K562 (cell line): ENCODE measurements around the gene GGA3. TPM values are rescaled to one million over a fixed set of nuclear protein-coding genes. Genes with fewer than 3 reads are reported as not detected.

Experiments
- ETV6 ChIP-seq, 3 experiments: fragments of 150-350 bp in 1 of 3; sonication (generic) in 1 of 3; formaldehyde crosslinking in 1 of 3; IDR thresholded peaks; 2 replicates each; pipeline versions ENCODE4 v1.6.1 to v1.8.0; 2014 to 2022; ENCODE audit warnings: borderline replicate concordance in 2 of 3, low read depth in 2 of 3, antibody characterized with exemption in 1 of 3, low read length in 1 of 3, mild to moderate bottlenecking in 1 of 3, missing genetic modification reagents in 1 of 3
- FOXP1 ChIP-seq: sonication (generic); formaldehyde crosslinking; IDR thresholded peaks from 2 replicates; pipeline ENCODE4 v1.8.0; 2022; ENCODE audit warnings: mild to moderate bottlenecking, missing genetic modification reagents
- GMEB1 ChIP-seq: fragments of 250-450 bp; sonication (Bioruptor Pico); IDR thresholded peaks from 2 replicates; pipeline ENCODE4 v1.4.0; 2020; ENCODE audit warnings: mild to moderate bottlenecking
- HDAC8 ChIP-seq: fragments of 450-650 bp; IDR thresholded peaks from 2 replicates; pipeline ENCODE4 v1.6.1; 2016; ENCODE audit warnings: mild to moderate bottlenecking, missing genetic modification characterization, moderate library complexity, missing compliant biosample characterization
- HMBOX1 ChIP-seq: sonication (generic); IDR thresholded peaks from 2 replicates; pipeline ENCODE4 v1.6.1; 2016
- PHB2 ChIP-seq: fragments of 450-650 bp; IDR thresholded peaks from 2 replicates; pipeline ENCODE4 v1.6.1; 2017; ENCODE audit warnings: low read depth
- RCOR1 ChIP-seq, 2 experiments: IDR thresholded peaks; 2 replicates each; pipeline ENCODE4 v1.6.1; 2012; ENCODE audit warnings: low read depth in 2 of 2, low read length in 2 of 2, borderline replicate concordance in 1 of 2, improper control_type of control experiment in 1 of 2
- ZNF347 ChIP-seq: fragments of 450-650 bp; formaldehyde crosslinking; IDR thresholded peaks from 2 replicates; pipeline ENCODE4 v1.4.0; 2020; ENCODE audit warnings: low read depth, mild to moderate bottlenecking, moderate library complexity
- polyA plus RNA-seq, 8 experiments: library from polyadenylated mRNA; depleted of rRNA in 4 of 8; stranded (reverse) in 5 of 8; unstranded in 3 of 8; fragments of >200 nt; fragmentation: Nextera tagmentation in 2 of 8; fragmentation: Illumina TruSeq in 1 of 8; extraction: Ambion mirVana in 2 of 8; extraction: Trizol in 1 of 8; gene quantifications; 2 replicates each; pipeline versions ENCODE4 v1.2.1 to v1.2.3, GENCODE V29; 2011 to 2014; ENCODE audit warnings: inconsistent platforms in 1 of 8, missing spikeins in 1 of 8
- total RNA-seq, 7 experiments: library from RNA; depleted of rRNA in 6 of 7; stranded (reverse); fragments of >200 nt in 6 of 7; fragmentation: Illumina TruSeq in 2 of 7; extraction: Trizol in 2 of 7; gene quantifications; 2 replicates each; pipeline versions ENCODE4 v1.2.1 to v1.2.3, GENCODE V29; 2011 to 2021; ENCODE audit warnings: low replicate concordance in 1 of 7

The GGA3 gene
- total and polyA plus RNA-seq, 9 of the 15 experiments (the other 6 are each of a cell fraction or from before 2014, with no cell fraction given) = 5.7 to 64.9 (median 25.4) TPM

DNA sequence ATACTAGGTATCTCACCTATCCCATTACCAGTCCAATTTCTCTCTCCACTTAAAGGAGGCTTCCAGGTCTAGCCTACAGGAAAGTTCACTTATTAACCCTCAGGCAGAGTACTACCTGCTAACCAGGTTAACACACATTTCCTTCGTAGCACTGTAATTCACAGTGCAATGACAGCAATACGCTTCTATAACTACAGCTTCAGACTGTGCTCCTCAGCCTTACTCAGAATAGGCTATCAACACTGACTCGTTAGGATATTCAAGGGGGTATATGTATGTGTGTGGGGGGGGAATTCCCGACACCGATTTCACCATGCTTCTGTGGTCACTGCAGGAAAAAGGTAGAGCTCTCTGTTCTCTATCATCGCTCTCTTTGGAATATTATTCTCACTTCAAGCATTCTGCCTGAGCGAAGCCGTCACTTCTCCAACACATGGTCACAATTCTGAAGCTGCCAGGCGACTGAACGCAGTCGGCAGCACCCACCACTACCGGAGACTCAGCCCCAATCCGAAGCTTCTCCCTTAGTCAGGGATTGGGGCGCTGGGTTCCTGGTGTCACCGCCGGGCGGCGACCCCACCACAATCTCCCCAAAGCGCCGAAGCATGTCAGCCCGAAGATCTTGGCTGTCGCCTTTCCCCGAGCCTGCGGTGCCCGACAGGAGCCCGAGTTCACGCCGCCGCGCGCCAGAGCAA, 618 bp downstream of the GGA3 start (continued):
- no peak for TF ChIP-seq RCOR1 (IDR thresholded peaks at IDR 0.05; ENCODE audit: borderline replicate concordance in 1 of 2, low read depth in 2 of 2, low read length in 2 of 2)
- no peak for TF ChIP-seq GMEB1 (CRISPR knock-in tag)
- no peak for TF ChIP-seq PHB2
- TF ChIP-seq FOXP1 (CRISPR knock-in tag) = no peak
- TF ChIP-seq ZNF347 (CRISPR knock-in tag) = no peak
- no peak for TF ChIP-seq ETV6 (IDR thresholded peaks at IDR 0.05; ENCODE audit: borderline replicate concordance in 1 of 2, low read depth in 2 of 2, low read length in 1 of 2)
- TF ChIP-seq ETV6 (CRISPR knock-in tag; IDR thresholded peaks at IDR 0.05; ENCODE audit: borderline replicate concordance) = 0 out of 2 replicates have a peak, but pooled peaks have one; percentile 21
- no peak for TF ChIP-seq HDAC8 (tag)
- peak; percentile 69; the same call in 1 of the 2 replicates for TF ChIP-seq HMBOX1
- TF ChIP-seq, all 486 proteins: peak for 18
